Heart left ventricle (tissue), 16 donors: ENCODE results near the gene TTC33. TPM values are rescaled to one million over a fixed set of nuclear protein-coding genes. Genes with fewer than 3 reads are reported as not detected.
A peak's percentile ranks its signal among the peaks of the same experiment; 100 is the strongest.

Experiments used
- ATAC-seq, 4 donors: fragments of 200-7000 bp; cut with Tn5 transposase; one replicate each; pipeline ENCODE4 v1.9.1; 2020 to 2022; ENCODE audit warnings: moderate library complexity in 4 of 4, mild to moderate bottlenecking in 3 of 4, moderate number of reproducible peaks in 1 of 4
- DNase-seq, 5 donors: peaks; one replicate each; pipeline ENCODE4 v3.0.0-alpha.2; 2020
- H3K27ac ChIP-seq, 12 donors: fragments of 200-600 bp; sonication (generic) in 4 of 12; one replicate each; pipeline versions ENCODE4 v1.5.0 to v1.8.0; 2016 to 2022; ENCODE audit warnings: mild to moderate bottlenecking in 2 of 12
- H3K27me3 ChIP-seq, 9 donors: fragments of 200-600 bp; sonication (generic) in 2 of 9; one replicate each; pipeline versions ENCODE4 v1.5.1 to v1.8.0; 2016 to 2022; ENCODE audit warnings: mild to moderate bottlenecking in 3 of 9
- H3K36me3 ChIP-seq, 9 donors: fragments of 200-600 bp; sonication (generic) in 2 of 9; one replicate each; pipeline versions ENCODE4 v1.5.0 to v1.8.0; 2018 to 2022; ENCODE audit warnings: mild to moderate bottlenecking in 2 of 9
- H3K4me1 ChIP-seq, 12 donors: fragments of 200-600 bp; sonication (generic) in 4 of 12; one replicate each; pipeline versions ENCODE4 v1.5.0 to v1.8.0; 2016 to 2022; ENCODE audit warnings: mild to moderate bottlenecking in 3 of 12
- H3K4me3 ChIP-seq, 12 donors: fragments of 200-600 bp; sonication (generic) in 4 of 12; one replicate each; pipeline versions ENCODE4 v1.5.0 to v1.8.0; 2017 to 2022; ENCODE audit warnings: mild to moderate bottlenecking in 9 of 12, moderate library complexity in 4 of 12
- H3K9me3 ChIP-seq, 12 donors: fragments of 200-600 bp; sonication (generic) in 4 of 12; one replicate each; pipeline versions ENCODE4 v1.5.0 to v1.8.0; 2016 to 2022; ENCODE audit warnings: mild to moderate bottlenecking in 1 of 12
- CTCF ChIP-seq, 12 donors: fragments of 200-600 bp; sonication (generic) in 4 of 12; IDR thresholded peaks; one replicate each; pipeline versions ENCODE4 v1.5.0 to v1.8.0; 2018 to 2022; ENCODE audit warnings: antibody characterized with exemption in 12 of 12, mild to moderate bottlenecking in 5 of 12
- POLR2A ChIP-seq, 2 donors: fragments of 450-650 bp; IDR thresholded peaks; one replicate each; pipeline ENCODE4 v1.6.1; 2017; ENCODE audit warnings: antibody characterized with exemption in 2 of 2, mild to moderate bottlenecking in 2 of 2, moderate library complexity in 2 of 2
- WGBS, 4 donors: extraction: QIAGEN DNeasy Blood & Tissue Kit in 2 of 4; methylation state at CpG; one replicate each; pipeline versions ENCODE4 v1.1.5 to v1.1.7; 2013 to 2018; 5-methylcytosine and 5-hydroxymethylcytosine counted together
- intact Hi-C, 10 donors: fragments of 100-400 bp; cut with DNase I; formaldehyde crosslinking; loops; one replicate each; pipeline versions ENCODE4 v1.11.1 to v1.14.2; 2022
- polyA plus RNA-seq, 2 donors: library from polyadenylated mRNA; stranded (reverse); fragments of 200-250 nt; gene quantifications; one replicate each; pipeline ENCODE4 v1.2.3, GENCODE V29; 2013
- total RNA-seq, 9 donors: library from RNA; depleted of rRNA in 2 of 9; stranded (reverse); fragments of >200 nt in 2 of 9; fragmentation: NEBNext Ultra II Directional in 3 of 9; extraction: Animal tissue kit (Norgen Biotek cat#: 25700) in 3 of 9; gene quantifications; one replicate each; pipeline versions ENCODE4 v1.1.0 to v1.2.4, GENCODE V29; 2016 to 2023
- donor health status: ischemic (EF 13 %, LVEDD 7.1; RV severe dilation, severe dysfunction).
- donor health status: healthy with polysubstance abuse.
- donor health status: DM: no; HTN: yes; CAD: no.
- donor health status: DM: no; HTN: no; CAD: no.
- donor health status: ischemic (EF 25% LVEDD 6.9; RV normal size, moderate dysfunction).
- donor health status: ischemic (EF 25% LVEDD 5.7; RV mildly dilated, moderate dysfunction).
- donor health status: healthy.
- donor health status: DM: yes; HTN: yes; CAD: no.
- donor health status: ischemic (EF 35%, LVEDD 5.7; RV mildly dilated, moderate dysfunction).
- donor health status: nonischemic (EF 11% LVEDD 7.7; RV severe dilation, severe dysfunction).
- donor health status: DM: yes; HTN: yes; CAD: no.
- donor health status: PGD.
- donor health status: ischemic (EF 29% LVEDD 5.4; RV normal size, mild dysfunction).
- donor health status: nonischemic (EF 23%, LVEDD 6.1; RV moderate dilation, normal function).

The TTC33 gene
- total and polyA plus RNA-seq, 11 donors = 5.6 to 20.0 (median 14.2) TPM

- Histone ChIP-seq H3K27ac (peak overlapping the region in 1 of 12 donors; percentile 8), H3K4me3 (no peak overlapping the region), H3K9me3 (peaks cover 0 to 6% (median 0%) of the 10 kb centered on the region in 12 donors), H3K36me3 (no peaks in the 10 kb centered on the region), H3K27me3 (no peaks in the 10 kb centered on the region), H3K4me1 (peaks cover 0 to 26% (median 0%) of the 10 kb centered on the region in 12 donors)
- WGBS, 4 donors = 38 to 62% (median 47%) methylated on average over 2 of the region's 2 CpGs
- TF ChIP-seq POLR2A (IDR thresholded peaks at IDR 0.05) (no peak), CTCF (IDR thresholded peaks at IDR 0.05) (no peak)
- no peak for DNase-seq
- intact Hi-C loops = no loop called here
- no peak for ATAC-seq
These were observed 100.6 kb downstream of the TTC33 start for GRCh38 chr5:40655138-40655537.

- peaks cover 0 to 33% (median 0%) of the 10 kb centered on the region in 12 donors for H3K4me1 ChIP-seq
- 69 to 78% (median 75%) methylated on average over 4 of the region's 4 CpGs for WGBS, 4 donors
- H3K9me3 ChIP-seq = peaks cover 0 to 6% (median 0%) of the 10 kb centered on the region in 12 donors
- H3K4me3 ChIP-seq = peak overlapping the region in 1 of 12 donors; percentile 3
- intact Hi-C loops = no loop called here
- no peak for ATAC-seq
- TF ChIP-seq CTCF (IDR thresholded peaks at IDR 0.05) = no peak
- TF ChIP-seq POLR2A (IDR thresholded peaks at IDR 0.05) = no peak
- H3K36me3 ChIP-seq = no peaks in the 10 kb centered on the region
- H3K27me3 ChIP-seq = no peaks in the 10 kb centered on the region
- DNase-seq = no peak
- H3K27ac ChIP-seq = peak overlapping the region in 1 of 12 donors; percentile 57
These were observed 101.3 kb downstream of the TTC33 start for GRCh38 chr5:40654377-40654991.

GRCh38 chr5:40653221-40654022 is 102.3 kb downstream of the TTC33 start:
- Histone ChIP-seq H3K4me3 (peak overlapping the region in 1 of 12 donors; percentile 3), H3K27ac (peak overlapping the region in 1 of 12 donors; percentile 57), H3K4me1 (peaks cover 0 to 43% (median 0%) of the 10 kb centered on the region in 12 donors), H3K9me3 (peaks cover 0 to 3% (median 0%) of the 10 kb centered on the region in 12 donors), H3K27me3 (no peaks in the 10 kb centered on the region), H3K36me3 (no peaks in the 10 kb centered on the region)
- DNase-seq = no peak
- 83 to 89% (median 85%) methylated on average over 3 to 4 of the region's 4 CpGs for WGBS, 4 donors
- no peak for TF ChIP-seq POLR2A (IDR thresholded peaks at IDR 0.05)
- no peak for TF ChIP-seq CTCF (IDR thresholded peaks at IDR 0.05)
- intact Hi-C loops = no loop called here
- ATAC-seq = no peak
